ENCODE measurements around the gene FBLN5. TPM values are rescaled to one million over a fixed set of nuclear protein-coding genes. Genes with fewer than 3 reads are reported as not detected.
"Not testable (repeated sequence)": the region's sequence is repeated elsewhere in the genome, so short reads cannot be mapped to it uniquely, and the experiment has no call there.

FBLN5 gene
- total RNA-seq, 1 experiment from 2014 or later, result not detected

DNA sequence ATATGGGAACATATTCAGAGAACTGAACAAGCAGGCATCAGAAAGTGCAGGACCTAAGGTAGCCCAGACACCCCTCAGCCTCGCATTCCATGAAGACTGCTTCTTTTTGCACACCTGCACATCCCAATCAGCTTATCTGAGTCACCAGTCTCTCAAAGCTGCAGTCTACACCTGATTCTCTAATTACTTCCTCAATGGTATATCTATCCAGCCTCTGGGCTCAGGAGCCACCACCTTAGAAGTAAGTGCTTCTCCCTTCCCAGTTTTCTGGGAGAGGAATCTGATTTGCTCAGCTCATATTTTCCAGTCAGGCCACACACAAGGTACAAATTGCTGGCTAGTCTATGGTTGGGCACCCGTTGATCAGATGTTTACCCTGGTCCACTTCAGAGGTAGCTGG lies 101.8 kb downstream of the FBLN5 start:
- Histone ChIP-seq H3K4me1 (replicated peaks; ENCODE audit: insufficient read depth) (no peaks in the 10 kb centered on the region), H4K20me1 (ENCODE audit: insufficient read depth) (no peaks in the 10 kb centered on the region), H2AFZ (no peak overlapping the region), H3K9me2 (ENCODE audit: insufficient read depth) (no peaks in the 10 kb centered on the region), H3F3A (ENCODE audit: insufficient read depth, low read depth) (no peaks in the 10 kb centered on the region), H3K79me2 (ENCODE audit: low read depth) (no peaks in the 10 kb centered on the region), H3K27me3 (ENCODE audit: insufficient read depth, low read depth) (no peaks in the 10 kb centered on the region), H3K9me3 (ENCODE audit: insufficient read depth, low read depth) (no peaks in the 10 kb centered on the region), H3K4me2 (no peak overlapping the region), H3K36me3 (ENCODE audit: low read depth) (no peaks in the 10 kb centered on the region), H3K4me3 (no peak overlapping the region), H3K27ac (no peak overlapping the region)
- BruUV-seq (replicated peaks), result no TSS peak
- ChIA-PET CTCF (no interaction called here), POLR2A (ENCODE audit: unreplicated experiment) (no interaction called here)
- DNase-seq, result no peak
- intact Hi-C loops (cut with micrococcal nuclease; ENCODE audit: unreplicated experiment), result no loop called here
- TF ChIP-seq, protein P1, sequence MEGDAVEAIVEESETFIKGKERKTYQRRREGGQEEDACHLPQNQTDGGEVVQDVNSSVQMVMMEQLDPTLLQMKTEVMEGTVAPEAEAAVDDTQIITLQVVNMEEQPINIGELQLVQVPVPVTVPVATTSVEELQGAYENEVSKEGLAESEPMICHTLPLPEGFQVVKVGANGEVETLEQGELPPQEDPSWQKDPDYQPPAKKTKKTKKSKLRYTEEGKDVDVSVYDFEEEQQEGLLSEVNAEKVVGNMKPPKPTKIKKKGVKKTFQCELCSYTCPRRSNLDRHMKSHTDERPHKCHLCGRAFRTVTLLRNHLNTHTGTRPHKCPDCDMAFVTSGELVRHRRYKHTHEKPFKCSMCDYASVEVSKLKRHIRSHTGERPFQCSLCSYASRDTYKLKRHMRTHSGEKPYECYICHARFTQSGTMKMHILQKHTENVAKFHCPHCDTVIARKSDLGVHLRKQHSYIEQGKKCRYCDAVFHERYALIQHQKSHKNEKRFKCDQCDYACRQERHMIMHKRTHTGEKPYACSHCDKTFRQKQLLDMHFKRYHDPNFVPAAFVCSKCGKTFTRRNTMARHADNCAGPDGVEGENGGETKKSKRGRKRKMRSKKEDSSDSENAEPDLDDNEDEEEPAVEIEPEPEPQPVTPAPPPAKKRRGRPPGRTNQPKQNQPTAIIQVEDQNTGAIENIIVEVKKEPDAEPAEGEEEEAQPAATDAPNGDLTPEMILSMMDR (conservative IDR thresholded peaks at IDR 0.05), result no peak
- TF ChIP-seq EZH2 (IDR thresholded peaks at IDR 0.05; ENCODE audit: low read depth), result no peak

DNA sequence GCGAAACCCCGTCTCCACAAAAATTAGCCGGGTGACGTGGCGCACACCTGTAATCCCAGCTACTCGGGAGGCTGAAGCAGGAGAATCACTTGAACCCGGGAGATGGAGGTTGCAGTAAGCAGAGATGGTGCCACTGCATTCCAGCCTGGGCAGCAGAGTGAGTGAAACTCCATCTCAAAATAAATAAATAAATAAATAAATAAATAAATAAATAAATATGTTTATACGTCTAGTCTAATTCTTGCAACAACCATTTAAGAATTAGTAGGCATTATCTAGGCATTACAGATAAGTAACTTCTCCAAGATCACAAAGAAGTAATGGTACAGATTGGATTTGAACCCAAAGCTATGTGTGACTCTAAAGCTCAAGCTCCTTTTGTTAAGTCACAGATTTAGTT lies 102.4 kb downstream of the FBLN5 start:
- POLR2A ChIA-PET (ENCODE audit: unreplicated experiment); DNase-seq; CTCF ChIA-PET; H3K4me2 ChIP-seq; H3F3A ChIP-seq (ENCODE audit: insufficient read depth, low read depth); intact Hi-C loops (cut with micrococcal nuclease; ENCODE audit: unreplicated experiment); H4K20me1 ChIP-seq (ENCODE audit: insufficient read depth); BruUV-seq (replicated peaks); H3K27ac ChIP-seq; H3K9me2 ChIP-seq (ENCODE audit: insufficient read depth); H3K79me2 ChIP-seq (ENCODE audit: low read depth); H3K9me3 ChIP-seq (ENCODE audit: insufficient read depth, low read depth); H3K4me1 ChIP-seq (replicated peaks; ENCODE audit: insufficient read depth); H3K27me3 ChIP-seq (ENCODE audit: insufficient read depth, low read depth); H3K36me3 ChIP-seq (ENCODE audit: low read depth); H3K4me3 ChIP-seq; H2AFZ ChIP-seq: not testable (repeated sequence)

DNA sequence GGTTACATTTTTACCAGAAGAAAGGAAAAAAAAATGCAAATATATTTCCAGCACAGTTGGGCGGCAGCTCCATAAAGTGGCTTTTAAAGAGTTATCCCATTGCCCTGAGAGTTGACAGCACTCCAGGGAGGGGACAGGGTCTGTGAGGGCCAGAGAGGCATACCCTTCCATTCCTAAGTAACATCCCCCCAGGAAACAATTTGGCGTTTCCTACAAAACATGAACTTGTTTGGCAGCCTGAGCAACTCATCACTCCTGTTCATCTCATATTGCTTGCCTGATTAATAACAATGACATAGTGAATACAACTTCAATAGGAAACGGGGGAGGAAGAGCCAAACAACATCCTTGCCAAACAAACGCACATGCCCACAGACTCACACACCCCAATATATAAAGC lies 103.5 kb downstream of the FBLN5 start:
- H3K27me3 ChIP-seq (ENCODE audit: insufficient read depth, low read depth), result no peaks in the 10 kb centered on the region
- no peaks in the 10 kb centered on the region for H3K4me1 ChIP-seq (replicated peaks; ENCODE audit: insufficient read depth)
- DNase-seq, result no peak
- TF ChIP-seq EZH2 (IDR thresholded peaks at IDR 0.05; ENCODE audit: low read depth), result no peak
- TF ChIP-seq, protein P1 (conservative IDR thresholded peaks at IDR 0.05), result no peak
- BruUV-seq (replicated peaks), result no TSS peak
- no peaks in the 10 kb centered on the region for H3F3A ChIP-seq (ENCODE audit: insufficient read depth, low read depth)
- no peaks in the 10 kb centered on the region for H4K20me1 ChIP-seq (ENCODE audit: insufficient read depth)
- H3K79me2 ChIP-seq (ENCODE audit: low read depth), result no peaks in the 10 kb centered on the region
- ChIA-PET CTCF (no interaction called here), POLR2A (ENCODE audit: unreplicated experiment) (no interaction called here)
- no peak overlapping the region for H3K4me3 ChIP-seq
- no peaks in the 10 kb centered on the region for H3K9me3 ChIP-seq (ENCODE audit: insufficient read depth, low read depth)
- no peak overlapping the region for H3K4me2 ChIP-seq
- no peaks in the 10 kb centered on the region for H3K9me2 ChIP-seq (ENCODE audit: insufficient read depth)
- intact Hi-C loops (cut with micrococcal nuclease; ENCODE audit: unreplicated experiment), result no loop called here
- no peak overlapping the region for H2AFZ ChIP-seq
- H3K27ac ChIP-seq, result no peak overlapping the region
- H3K36me3 ChIP-seq (ENCODE audit: low read depth), result no peaks in the 10 kb centered on the region

DNA sequence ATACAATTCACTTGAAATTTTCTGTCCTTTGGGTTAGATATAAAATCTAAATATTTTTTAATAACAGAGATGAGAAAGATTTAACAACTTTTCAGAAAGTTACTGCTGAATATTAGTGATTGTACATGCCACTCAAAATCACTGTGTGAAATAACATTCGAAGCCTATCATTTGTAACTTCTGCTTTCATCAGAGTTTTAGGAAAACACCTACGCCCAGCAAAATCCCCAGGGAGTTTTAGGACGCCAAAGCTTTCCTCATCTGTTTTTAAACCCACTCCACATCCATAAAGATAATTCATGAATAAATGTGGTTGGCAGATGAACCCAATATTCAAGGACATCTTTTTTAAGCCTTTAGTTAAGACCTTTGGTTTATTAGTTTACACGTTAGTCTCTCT lies 104.1 kb downstream of the FBLN5 start:
- H3F3A ChIP-seq (ENCODE audit: insufficient read depth, low read depth), result no peaks in the 10 kb centered on the region
- no peaks in the 10 kb centered on the region for H3K79me2 ChIP-seq (ENCODE audit: low read depth)
- H4K20me1 ChIP-seq (ENCODE audit: insufficient read depth), result no peaks in the 10 kb centered on the region
- no peak overlapping the region for H3K4me2 ChIP-seq
- DNase-seq, result no peak
- no peak overlapping the region for H3K27ac ChIP-seq
- POLR2A ChIA-PET (ENCODE audit: unreplicated experiment), result no interaction called here
- no peaks in the 10 kb centered on the region for H3K27me3 ChIP-seq (ENCODE audit: insufficient read depth, low read depth)
- H3K9me2 ChIP-seq (ENCODE audit: insufficient read depth), result no peaks in the 10 kb centered on the region
- CTCF ChIA-PET, result no interaction called here
- no peaks in the 10 kb centered on the region for H3K4me1 ChIP-seq (replicated peaks; ENCODE audit: insufficient read depth)
- H3K9me3 ChIP-seq (ENCODE audit: insufficient read depth, low read depth), result no peaks in the 10 kb centered on the region
- no peaks in the 10 kb centered on the region for H3K36me3 ChIP-seq (ENCODE audit: low read depth)
- no peak overlapping the region for H3K4me3 ChIP-seq
- BruUV-seq (replicated peaks), result no TSS peak
- intact Hi-C loops (cut with micrococcal nuclease; ENCODE audit: unreplicated experiment), result no loop called here
- no peak for TF ChIP-seq EZH2 (IDR thresholded peaks at IDR 0.05; ENCODE audit: low read depth)
- TF ChIP-seq, protein P1 (conservative IDR thresholded peaks at IDR 0.05), result no peak
- no peak overlapping the region for H2AFZ ChIP-seq

All from PC-9 (cell line).